Epithelial cell of proximal tubule (primary cell): ENCODE measurements around the gene PRKCE. TPM values are rescaled to one million over a fixed set of nuclear protein-coding genes. Genes with fewer than 3 reads are reported as not detected.

Source experiments
- DNase-seq: peaks from one replicate; pipeline ENCODE4 v3.0.0-alpha.2; 2011; ENCODE audit warnings: low read depth
- H3K4me3 ChIP-seq: 2 replicates; pipeline ENCODE4 v1.5.1; 2011; ENCODE audit warnings: low read depth, mild to moderate bottlenecking, low read length
- total RNA-seq: library from RNA; depleted of rRNA; stranded (reverse); fragments of >200 nt; gene quantifications from 2 replicates; pipeline ENCODE4 v1.2.3, GENCODE V29; 2015
- TF ChIP-seq, protein P1 (sequence below): conservative IDR thresholded peaks from 2 replicates; pipeline ENCODE4 v1.5.1; 2012; ENCODE audit warnings: low read depth, mild to moderate bottlenecking, low read length

The PRKCE gene
- total RNA-seq, 1 donor from 2014 or later, result 2.5 TPM

DNA sequence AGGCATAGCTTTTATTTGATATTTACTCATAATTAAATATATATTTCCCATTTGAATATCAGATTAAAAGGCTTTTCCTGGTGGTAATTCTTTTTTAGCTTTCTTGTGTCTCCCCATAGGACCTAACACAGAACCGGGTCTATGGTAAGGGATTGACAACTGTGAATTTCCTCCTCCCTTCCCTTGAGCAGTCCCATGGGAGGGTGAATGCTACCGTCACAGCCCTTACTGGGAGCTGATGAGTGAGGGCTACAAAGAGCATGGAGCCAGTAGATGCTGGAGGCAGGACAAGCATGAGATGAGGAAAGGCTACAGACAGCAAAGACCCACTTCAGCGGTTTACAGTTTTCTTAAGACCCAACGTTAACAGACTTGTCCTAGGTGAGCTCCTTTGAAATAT, 475.1 kb downstream of the PRKCE start:
- TF ChIP-seq, protein P1, sequence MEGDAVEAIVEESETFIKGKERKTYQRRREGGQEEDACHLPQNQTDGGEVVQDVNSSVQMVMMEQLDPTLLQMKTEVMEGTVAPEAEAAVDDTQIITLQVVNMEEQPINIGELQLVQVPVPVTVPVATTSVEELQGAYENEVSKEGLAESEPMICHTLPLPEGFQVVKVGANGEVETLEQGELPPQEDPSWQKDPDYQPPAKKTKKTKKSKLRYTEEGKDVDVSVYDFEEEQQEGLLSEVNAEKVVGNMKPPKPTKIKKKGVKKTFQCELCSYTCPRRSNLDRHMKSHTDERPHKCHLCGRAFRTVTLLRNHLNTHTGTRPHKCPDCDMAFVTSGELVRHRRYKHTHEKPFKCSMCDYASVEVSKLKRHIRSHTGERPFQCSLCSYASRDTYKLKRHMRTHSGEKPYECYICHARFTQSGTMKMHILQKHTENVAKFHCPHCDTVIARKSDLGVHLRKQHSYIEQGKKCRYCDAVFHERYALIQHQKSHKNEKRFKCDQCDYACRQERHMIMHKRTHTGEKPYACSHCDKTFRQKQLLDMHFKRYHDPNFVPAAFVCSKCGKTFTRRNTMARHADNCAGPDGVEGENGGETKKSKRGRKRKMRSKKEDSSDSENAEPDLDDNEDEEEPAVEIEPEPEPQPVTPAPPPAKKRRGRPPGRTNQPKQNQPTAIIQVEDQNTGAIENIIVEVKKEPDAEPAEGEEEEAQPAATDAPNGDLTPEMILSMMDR, result no peak
- no peak for DNase-seq
- no peak overlapping the region for H3K4me3 ChIP-seq

DNA sequence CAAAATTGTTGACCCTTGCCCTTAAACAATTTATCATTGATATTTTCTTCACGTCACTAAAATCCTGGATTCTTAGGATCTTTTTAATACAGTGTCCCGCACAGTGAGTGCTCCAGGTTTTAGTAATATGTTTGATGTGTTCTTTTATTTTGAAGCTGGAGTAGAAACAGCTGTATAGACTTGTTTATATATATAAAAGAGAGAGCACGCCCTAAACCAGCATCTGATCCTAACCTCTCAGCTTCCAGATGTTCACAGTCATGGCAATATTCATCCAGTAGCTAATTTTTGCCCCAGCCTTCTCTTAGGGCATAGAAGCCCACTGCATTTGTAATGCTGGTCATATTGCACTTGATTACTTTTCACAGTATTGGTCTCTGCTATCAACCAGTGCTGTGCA, 475.7 kb downstream of the PRKCE start:
- no peak overlapping the region for H3K4me3 ChIP-seq
- DNase-seq, result no peak
- TF ChIP-seq, protein P1, result no peak

DNA sequence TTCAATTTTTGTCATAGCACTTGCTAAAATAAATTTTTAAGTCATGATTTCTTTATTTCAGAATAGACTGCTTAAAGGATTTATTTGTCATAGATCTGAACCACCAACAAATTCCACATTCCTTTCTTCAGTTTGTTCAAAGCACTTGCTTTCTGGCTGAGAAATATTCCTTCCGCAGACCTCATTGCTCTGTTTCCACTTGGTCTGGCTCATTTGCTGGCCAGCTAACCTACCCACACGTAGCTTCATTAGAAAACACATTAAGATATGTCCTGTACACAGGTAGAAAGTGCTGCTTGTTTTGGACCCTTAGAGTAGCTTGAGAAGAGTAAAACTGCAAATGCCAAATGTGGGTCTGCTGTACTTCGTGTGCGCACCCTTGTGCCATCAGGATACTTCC, 479.0 kb downstream of the PRKCE start:
- TF ChIP-seq, protein P1, result no peak
- no peak for DNase-seq
- H3K4me3 ChIP-seq, result no peak overlapping the region

DNA sequence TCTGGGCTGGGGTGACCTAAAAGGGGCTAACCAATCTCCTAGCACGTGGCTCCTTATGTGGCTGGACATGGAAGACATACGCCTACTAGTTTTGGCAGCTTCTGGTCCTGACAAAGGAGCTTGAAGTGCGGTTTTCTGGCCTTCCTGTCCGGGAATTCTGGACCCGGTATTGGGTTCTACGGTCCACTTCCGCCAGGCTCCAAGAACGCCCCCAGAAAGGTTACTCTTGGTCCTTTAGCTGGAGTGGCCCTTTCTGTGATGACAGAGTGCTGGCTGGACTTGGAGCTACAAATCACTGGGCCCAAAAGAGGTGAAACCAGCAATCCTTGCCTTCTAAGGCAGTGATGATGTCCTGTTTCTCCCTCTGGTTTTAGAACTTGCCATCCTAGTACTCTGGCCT, 481.5 kb downstream of the PRKCE start:
- no peak overlapping the region for H3K4me3 ChIP-seq
- DNase-seq, result no peak
- TF ChIP-seq, protein P1, result no peak

DNA sequence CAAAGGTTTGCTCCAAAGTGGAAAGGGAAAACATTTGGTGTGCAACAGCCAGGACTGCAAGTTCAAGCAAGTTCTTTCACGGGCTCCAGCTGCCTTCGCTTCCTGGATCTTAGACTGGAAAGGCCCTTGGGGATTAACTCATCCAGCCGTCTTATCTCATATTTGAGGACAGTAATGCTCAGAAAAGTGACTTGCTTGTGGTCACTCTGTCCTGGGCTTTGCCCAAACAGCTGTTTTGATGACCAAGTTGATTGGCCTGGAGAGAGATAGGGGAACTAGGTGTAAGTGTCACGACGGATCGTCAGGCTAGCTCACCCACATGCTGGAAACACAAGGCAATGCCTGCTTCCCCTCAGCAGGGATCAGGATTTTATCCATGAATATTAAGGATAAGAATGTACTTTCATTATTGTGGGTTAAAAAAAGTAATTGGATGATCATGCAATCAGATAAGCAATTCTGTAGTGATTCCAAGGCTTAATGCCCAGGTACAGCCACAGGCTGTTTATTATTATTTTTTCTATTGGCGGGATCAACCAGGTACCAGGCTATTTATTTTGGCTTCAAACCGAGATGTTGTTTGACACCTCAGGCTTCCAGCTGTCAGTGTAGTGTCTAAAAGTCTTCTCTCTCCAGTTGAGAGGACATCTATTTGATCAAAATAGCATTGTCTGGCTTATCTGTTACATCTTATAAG, 483.2 kb downstream of the PRKCE start:
- TF ChIP-seq, protein P1, result no peak
- H3K4me3 ChIP-seq, result no peak overlapping the region
- no peak for DNase-seq

DNA sequence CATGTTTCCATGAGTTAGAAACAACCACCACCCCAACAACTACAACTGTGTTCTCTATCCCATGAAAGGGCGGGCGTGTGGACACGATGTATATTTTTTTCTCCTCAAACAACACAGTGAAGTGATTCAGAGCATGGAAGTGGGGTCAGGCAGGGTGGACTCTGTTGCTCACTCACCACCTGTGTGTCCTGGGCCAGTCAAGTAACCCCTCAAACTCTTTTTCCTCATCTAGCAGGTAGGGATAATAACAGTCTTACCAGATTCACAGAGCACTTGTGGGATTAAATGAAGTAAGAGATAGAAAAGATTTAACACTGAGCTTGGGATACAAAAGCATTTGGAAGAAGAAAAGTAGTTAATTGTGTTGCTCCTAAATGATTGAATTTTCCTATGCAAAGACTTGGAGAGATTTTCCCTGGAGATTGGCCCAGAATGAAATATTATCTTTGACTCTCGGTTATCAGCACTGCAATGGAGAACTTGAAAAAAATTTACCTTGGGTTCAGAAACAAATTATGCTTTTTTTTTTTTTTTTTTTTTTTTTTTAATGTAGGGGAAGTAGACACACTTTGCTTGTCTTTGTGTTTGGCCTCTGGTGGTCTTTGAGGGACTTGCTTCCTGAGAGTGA, 483.9 kb downstream of the PRKCE start:
- DNase-seq, result no peak
- TF ChIP-seq, protein P1, result no peak
- no peak overlapping the region for H3K4me3 ChIP-seq

DNA sequence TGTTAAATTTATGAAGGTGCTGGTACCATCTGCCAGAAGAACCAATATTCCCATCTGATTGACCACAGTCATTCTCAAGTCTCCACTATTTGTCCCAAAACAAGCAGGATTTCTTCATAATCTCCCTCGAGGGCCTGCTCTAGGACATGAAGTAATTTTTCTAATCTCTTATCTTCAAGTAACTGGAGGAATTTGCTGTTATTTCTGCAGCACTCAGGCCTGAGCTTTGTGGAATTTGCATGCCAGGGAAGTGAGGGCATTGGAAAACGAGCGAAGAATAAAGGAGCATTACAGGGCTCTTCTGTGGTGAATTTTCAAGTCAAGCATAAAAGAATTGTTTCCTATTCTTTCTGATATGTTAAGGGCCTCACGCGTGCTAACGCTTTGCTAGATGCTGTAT, 484.5 kb downstream of the PRKCE start:
- no peak for DNase-seq
- no peak overlapping the region for H3K4me3 ChIP-seq
- TF ChIP-seq, protein P1, result no peak
